Stimulated activated CD8-positive, alpha-beta memory T cell treated with anti-CD3 and anti-CD28 coated beads, Interleukin-15, amount 100 ng/mL, for 1 hour (primary cell): ENCODE measurements around the gene POPDC2.
"Not testable (repeated sequence)": the region's sequence is repeated elsewhere in the genome, so short reads cannot be mapped to it uniquely, and the experiment has no call there.

Source experiments
- DNase-seq: peaks from one replicate; pipeline ENCODE4 v3.0.0-alpha.2; 2020; ENCODE audit warnings: low read depth

POPDC2 gene

DNA sequence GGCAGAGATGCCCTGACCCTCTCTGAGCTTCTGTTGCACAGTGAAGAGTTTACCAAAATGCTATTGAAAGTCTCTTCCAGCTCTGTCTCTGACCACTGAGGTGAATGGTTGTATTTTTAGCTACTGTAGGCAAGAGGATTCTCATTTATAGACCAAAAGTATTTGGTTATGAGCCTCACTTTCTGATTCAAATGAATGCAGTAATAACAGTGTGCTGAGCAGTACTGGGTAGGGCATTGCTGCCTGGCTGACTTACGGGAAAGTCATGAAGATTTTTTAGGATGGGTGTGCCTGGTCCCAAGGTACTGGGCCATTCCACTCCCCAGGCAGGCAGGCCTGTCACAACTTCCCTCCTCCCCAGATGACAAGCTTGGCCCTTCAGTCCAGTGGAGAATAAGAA lies 47.2 kb downstream of the POPDC2 start:
- no peak for DNase-seq

DNA sequence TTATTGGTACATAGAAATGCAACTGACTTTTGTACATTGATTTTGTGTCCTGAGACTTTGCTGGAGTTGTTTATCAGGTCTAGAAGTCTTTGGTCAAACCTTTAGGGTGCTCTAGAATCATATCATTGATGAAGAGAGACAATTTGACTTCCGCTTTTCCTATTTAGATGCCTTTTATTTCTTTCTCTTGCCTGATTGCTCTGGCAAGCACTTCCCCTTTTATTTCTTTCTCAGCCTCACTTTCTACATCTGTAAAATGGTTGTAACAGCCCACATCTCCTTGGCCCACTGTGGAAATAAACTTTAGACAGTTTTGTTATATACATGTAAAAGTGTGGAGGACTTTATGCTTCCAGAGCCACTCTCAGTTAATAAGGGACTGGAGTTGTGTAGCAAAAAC lies 48.7 kb downstream of the POPDC2 start:
- no peak for DNase-seq

DNA sequence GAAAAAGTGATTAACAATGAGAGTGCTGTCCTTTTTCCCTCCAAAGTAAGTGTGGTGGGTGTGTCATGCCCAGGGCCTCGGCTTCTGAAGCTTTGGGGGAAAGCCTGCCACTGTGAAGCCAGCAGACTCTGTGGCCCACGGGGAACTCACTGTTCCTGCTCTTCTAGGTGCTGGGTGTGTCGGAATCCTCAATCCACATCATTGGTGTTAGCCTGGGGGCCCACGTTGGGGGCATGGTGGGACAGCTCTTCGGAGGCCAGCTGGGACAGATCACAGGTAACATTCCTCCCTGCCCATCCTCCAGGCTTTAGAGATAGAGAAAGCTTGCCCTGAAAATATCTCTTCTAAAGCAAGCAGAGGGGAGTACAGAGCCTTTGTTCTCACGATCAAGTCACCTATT lies 51.1 kb downstream of the POPDC2 start:
- no peak for DNase-seq

DNA sequence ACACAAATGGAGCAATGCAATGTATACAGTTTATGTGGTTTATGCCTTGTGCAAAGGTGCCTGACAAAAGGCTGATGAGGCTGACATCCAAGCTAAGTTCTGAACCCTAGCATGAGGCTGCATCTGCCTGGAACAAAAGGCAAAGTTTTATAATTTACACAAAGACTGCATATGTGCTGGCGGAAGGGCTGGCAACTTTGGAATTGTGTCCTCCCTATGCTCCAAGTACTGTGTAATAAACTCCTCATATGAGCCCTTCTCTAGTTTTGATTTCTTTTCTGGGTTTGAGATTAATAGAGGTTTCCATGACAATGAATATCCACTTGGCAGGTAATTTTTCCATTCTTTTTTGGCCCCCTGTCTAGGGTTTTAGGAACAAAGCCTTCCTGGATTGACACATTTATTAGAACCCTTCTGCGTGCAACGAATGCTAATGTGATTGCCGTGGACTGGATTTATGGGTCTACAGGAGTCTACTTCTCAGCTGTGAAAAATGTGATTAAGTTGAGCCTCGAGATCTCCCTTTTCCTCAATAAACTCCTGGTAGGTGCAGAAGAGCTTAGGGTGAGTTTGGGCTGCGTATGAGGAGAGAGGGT lies 51.9 kb downstream of the POPDC2 start:
- DNase-seq: no peak

DNA sequence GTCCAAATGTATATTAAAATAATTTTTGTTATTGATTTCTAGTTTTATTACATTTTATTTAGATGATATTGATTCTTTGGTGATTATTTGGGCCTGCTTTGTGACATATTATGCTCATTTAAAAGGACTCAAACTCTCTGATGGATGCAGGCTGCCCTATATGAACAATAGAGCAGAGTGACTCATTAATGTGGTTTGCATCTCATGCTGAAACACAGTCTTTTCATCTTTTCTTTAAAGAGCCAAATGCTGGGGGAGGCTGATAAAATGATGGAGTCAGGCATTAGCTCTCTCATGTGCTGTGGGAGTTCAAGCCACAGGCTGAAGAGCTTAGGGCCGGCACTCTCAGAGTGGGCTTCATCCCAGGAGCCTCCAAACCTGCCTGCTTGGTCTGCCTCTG lies 55.5 kb downstream of the POPDC2 start:
- DNase-seq: no peak

DNA sequence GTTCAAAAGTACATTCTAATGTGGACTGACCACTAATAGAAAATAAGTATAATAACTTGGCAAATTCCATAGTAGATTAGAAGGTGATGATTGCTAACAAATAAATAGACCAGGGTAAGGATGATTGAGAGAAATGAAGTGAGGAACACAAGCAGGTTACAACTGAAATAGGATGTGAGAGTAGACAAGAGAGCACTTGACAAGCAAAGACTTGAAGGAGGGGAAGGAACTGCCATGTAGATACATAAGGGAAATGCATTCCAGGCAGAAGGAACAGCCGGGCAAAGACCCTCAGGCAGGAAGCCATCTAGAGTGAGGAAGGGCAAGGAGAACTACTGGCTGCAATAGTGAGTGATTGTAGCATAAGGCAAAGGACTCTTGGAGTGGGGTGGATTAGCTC lies 57.7 kb downstream of the POPDC2 start:
- no peak for DNase-seq

DNA sequence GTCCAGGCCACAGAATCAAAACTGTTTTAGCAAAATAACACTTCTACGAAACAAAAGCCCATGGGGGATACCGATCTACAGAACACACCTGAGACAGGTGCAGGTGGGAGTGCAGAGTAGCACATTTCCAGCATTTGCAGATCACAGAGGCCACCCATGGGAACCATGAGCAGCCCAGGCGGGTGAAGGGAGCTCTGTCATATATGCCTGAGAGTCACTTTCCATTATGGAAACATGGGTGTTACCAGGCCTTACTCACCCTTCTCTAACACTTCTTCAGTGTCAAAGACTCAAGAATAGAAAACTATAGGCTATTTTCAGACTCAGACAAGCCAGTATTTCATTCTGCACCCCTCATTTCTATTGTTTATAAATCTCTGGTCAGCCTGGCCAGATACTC lies 59.2 kb downstream of the POPDC2 start:
- DNase-seq: no peak

DNA sequence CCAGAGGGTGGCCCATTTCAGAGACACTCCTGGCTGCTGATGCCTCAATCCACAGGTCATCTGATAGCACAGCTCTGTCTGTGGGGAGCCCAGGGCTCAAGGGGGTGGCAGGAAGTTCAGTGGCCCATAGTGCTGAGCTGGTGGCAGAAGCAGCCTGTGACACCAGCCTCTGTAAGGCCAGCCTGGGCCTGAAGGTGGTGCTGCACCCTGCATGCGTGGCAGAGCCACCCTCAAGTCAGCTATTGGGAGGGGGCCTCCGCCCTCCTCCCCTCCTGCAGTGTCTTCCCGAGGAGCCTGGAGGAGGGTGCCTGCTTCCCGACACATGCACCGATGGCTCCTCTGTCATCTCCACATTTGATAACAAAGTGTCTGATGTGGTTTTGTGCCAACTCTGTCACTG lies 59.7 kb downstream of the POPDC2 start:
- no peak for DNase-seq

DNA sequence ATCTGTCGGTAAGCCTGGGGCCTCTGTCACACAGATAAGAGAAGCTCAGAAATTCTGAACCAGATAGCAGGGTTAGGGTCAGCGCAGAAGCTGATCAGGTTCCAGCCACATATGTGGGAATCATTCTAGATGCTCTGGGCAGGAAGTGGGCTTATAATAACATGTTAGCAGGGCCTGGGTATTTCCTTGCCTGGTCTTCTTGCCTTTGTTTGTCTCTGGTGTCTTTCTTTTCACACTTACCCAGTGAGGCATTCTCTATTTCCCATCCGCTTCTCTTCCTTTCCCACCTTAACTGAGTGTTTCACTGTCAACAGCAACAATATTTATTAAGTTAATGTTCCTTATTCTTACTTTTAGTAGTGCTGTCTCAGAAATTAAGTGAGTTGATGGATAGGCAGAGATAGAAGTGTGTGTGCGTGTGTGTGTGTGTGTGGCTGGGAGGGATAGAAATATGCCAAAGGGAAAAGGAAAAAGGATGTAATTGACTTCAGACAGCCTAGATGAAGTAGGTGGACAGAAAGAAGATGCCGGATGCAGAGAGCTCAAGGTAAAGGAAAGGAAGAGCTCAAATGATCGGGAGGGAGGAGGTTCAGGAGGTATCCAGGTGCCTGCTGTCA lies 60.7 kb downstream of the POPDC2 start:
- DNase-seq: no peak

DNA sequence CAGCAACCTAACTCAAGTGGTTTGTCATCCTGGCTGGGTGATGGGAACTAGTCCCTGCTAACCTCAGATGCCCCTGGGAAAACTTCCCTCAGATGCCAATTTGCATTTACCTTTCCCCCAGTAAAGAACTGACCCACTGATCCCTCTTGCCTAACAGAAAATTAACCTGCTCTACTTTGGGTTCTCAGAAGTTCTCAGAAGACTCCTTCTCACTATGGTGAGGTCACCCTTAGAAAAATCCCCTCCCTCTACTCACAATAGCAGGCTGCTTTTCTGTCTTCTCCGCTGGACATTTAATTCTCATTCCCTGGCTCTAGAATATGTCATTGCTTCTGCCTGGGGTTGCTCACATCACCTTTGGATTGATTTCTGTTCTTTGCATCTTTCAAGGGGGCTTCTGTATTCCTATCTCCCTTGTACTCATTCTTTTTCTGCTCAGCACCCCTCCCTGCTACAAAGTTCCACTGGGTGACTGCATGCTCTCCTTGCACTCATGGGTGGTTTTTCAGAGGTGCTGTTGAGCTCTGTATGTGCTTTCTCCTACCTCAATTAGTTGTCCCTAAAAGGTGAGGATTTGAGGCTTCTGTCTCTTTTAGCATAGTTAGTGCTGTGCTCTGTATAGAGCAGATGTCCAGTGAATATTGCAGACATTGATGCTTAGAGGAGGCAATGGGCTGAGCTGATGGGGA lies 61.8 kb downstream of the POPDC2 start:
- DNase-seq: no peak

DNA sequence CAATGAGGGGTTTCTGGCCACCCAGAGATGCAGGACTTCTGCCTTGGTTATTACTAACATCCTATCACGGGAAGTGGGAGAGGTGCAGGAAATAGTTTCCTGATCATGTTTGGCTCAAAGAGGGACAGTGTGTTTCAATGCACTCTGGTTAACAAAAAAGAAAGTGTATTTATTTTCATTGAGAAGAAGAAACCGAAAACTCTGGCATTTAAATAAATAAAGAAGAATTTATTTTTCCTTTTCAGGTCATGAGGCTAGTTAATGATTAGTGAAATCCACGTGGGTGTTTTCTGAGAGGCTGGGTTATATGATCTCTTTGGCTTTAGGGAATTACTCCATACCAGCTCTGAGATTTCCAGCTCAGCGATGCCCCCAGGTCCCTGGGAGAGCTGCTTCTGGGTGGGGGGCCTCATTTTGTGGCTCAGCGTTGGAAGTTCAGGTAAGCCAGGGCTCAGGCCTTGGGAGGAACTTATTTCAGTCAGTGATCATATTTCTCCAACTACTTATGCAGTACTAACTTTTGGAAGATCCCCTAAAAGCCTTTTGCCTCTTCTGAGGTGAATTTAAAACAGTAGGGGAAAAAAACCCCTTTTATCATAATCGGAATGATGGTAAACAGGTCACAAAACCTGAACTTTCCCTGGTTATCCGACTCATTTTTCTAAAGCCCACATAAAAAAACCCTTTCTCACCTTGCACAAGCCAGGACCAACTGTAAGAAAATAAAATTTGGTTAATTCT lies 62.7 kb downstream of the POPDC2 start, which contains the start of gene PLA1A:
Gene PLA1A (plus strand): TSS at position 338 of the 741 bp plus-strand sequence. CDS start 29 bp downstream, at position 367.
- DNase-seq: no peak

DNA sequence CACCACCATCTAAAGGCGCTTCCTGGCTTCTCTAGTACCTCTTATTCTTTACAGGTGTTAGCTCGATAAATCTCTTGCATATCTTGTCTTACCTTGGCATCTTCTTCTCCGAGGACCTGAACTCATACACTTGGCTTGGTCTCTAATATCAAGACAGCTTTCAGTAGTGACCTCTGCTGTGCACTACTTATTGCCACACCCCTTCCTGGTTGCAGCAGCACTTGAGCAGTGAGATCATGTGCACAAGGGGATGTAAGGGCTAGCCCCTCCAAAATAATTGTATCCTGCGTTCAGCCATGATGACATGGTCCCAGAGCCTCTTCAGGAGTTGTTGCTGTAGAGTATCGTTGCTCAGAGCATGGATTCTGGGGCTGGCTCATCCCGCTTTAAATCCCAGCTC lies 64.0 kb downstream of the POPDC2 start:
- no peak for DNase-seq

DNA sequence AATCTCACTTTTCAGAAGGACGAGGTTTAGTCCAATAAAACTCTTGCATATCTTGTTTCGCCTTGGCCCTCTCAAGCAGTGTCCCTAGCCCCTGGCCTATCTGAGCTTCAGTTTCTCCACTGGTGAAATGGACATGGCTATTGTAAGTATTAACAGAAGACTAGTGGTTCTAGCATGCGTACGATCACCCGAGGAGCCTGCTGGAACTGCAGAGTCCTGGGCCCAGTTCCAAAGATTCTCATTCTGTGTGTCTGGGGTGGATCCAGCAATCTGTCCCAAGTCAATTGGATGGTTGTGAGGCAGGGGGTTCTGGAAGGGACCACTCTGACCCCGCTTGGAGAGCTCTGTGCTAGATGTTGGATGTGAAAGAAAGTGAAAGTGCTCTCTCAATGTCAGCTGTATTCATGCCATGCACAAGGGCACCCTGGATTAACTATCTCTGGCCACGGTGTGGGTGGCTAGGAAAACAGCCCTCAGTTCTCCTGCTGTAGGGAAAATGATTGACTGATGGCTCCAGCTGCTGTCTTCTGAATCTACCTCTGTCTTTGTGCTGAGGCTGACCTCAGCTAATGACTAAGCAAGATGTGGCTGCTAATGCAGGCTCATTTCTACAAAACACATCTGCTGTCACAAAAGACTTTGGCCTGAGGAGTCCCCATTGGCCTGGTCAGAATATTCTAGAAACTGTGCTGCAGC lies 64.6 kb downstream of the POPDC2 start:
- no peak for DNase-seq

DNA sequence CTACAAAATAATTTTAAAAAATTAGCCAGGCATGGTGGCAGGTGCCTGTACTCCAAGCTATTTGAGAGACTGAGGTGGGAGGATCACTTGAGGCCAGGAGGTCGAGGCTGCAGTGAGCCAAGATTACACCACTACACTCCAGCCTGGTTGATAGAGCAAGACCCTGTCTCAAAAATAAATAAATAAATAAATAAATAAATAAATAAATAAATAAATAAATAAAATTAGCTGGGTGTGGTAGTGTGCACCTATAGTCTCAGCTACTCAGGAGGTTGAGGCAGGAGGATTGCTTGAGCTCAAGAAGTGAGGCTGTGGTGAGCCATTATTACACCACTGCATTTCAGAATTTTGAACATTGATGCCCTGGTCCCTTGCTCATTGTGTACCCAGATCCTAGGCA lies 65.5 kb downstream of the POPDC2 start:
- DNase-seq: not testable (repeated sequence)

DNA sequence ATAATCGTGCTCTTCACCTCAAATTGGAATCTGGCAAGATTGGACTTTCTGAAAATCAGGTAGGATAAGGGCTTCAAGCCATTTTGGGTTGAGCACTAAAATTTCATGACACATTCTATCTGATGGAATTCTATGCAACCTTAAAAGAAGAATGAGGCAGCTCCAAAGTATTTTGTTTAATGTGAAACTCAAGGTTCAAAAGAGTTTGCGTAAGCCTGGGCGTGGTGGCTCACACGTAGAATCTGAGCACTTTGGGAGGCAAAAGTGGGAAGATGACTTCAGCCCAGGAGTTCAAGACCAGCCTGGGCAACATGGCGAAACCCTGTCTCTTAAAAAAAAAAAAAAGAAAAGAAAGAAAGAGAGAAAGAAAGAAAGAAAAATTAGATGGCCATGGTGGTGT lies 66.3 kb downstream of the POPDC2 start:
- DNase-seq: no peak

DNA sequence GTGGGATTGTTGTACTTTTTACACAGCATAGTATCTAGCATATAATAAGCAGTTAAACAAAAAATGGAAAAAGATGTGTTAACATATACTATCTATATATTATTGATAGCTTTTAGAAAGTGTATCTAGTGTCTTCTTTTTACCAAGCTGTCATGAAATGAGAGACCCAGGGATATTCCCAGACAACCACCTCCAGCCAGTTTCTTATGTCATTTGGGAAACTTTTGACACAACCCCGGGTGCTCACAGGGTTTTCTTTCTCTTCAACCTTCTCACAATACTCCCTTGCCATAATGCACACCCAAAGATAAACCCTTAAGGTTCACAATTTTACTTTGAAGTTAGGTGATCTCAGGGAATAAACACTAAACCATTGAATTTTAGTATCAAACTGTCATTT lies 67.5 kb downstream of the POPDC2 start:
- no peak for DNase-seq
